Measurements from ENCODE around the gene ZDHHC3.
A peak's percentile ranks its signal among the peaks of the same experiment; 100 is the strongest.

The ZDHHC3 gene

DNA sequence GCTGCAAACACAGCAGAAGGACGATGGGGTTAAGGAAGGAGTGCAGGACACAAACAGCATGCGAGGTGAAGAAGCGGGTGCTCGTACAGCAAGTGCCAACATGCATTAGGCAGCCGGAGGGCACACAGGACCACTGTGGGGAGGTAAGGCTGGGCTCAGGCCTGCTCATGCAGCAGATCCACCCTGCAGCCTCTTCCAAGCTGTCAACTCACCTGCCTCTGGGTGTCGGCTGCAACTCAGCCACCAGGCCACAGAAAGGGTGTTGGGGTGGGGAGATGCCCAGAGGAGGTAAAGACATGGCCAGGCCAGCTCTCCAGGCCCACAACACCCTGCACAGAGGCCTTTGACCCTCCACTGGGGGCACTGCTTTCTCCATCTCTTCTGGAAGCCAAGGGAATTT lies 57.4 kb downstream of the ZDHHC3 start:
- H3K27ac ChIP-seq (replicated peaks): no peak overlapping the region
- H3K4me3 ChIP-seq (replicated peaks; ENCODE audit: insufficient read depth, low read length): no peak overlapping the region
- TF ChIP-seq GABPA (IDR thresholded peaks at IDR 0.05; ENCODE audit: low read depth) (no peak), POLR2AphosphoS5 (IDR thresholded peaks at IDR 0.05; ENCODE audit: low read depth) (no peak), SPI1 (IDR thresholded peaks at IDR 0.05; ENCODE audit: borderline replicate concordance, low read depth) (no peak)
- TF ChIP-seq, protein P1, sequence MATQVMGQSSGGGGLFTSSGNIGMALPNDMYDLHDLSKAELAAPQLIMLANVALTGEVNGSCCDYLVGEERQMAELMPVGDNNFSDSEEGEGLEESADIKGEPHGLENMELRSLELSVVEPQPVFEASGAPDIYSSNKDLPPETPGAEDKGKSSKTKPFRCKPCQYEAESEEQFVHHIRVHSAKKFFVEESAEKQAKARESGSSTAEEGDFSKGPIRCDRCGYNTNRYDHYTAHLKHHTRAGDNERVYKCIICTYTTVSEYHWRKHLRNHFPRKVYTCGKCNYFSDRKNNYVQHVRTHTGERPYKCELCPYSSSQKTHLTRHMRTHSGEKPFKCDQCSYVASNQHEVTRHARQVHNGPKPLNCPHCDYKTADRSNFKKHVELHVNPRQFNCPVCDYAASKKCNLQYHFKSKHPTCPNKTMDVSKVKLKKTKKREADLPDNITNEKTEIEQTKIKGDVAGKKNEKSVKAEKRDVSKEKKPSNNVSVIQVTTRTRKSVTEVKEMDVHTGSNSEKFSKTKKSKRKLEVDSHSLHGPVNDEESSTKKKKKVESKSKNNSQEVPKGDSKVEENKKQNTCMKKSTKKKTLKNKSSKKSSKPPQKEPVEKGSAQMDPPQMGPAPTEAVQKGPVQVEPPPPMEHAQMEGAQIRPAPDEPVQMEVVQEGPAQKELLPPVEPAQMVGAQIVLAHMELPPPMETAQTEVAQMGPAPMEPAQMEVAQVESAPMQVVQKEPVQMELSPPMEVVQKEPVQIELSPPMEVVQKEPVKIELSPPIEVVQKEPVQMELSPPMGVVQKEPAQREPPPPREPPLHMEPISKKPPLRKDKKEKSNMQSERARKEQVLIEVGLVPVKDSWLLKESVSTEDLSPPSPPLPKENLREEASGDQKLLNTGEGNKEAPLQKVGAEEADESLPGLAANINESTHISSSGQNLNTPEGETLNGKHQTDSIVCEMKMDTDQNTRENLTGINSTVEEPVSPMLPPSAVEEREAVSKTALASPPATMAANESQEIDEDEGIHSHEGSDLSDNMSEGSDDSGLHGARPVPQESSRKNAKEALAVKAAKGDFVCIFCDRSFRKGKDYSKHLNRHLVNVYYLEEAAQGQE (IDR thresholded peaks at IDR 0.05; ENCODE audit: insufficient replicate concordance, low read depth): no peak
- TF ChIP-seq, protein P2, sequence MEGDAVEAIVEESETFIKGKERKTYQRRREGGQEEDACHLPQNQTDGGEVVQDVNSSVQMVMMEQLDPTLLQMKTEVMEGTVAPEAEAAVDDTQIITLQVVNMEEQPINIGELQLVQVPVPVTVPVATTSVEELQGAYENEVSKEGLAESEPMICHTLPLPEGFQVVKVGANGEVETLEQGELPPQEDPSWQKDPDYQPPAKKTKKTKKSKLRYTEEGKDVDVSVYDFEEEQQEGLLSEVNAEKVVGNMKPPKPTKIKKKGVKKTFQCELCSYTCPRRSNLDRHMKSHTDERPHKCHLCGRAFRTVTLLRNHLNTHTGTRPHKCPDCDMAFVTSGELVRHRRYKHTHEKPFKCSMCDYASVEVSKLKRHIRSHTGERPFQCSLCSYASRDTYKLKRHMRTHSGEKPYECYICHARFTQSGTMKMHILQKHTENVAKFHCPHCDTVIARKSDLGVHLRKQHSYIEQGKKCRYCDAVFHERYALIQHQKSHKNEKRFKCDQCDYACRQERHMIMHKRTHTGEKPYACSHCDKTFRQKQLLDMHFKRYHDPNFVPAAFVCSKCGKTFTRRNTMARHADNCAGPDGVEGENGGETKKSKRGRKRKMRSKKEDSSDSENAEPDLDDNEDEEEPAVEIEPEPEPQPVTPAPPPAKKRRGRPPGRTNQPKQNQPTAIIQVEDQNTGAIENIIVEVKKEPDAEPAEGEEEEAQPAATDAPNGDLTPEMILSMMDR (IDR thresholded peaks at IDR 0.05; ENCODE audit: insufficient read depth, low read length): no peak
- DNase-seq (ENCODE audit: low read depth in 1 of 2, low spot score in 1 of 2): no peak
- no peaks in the 10 kb centered on the region for H3K27me3 ChIP-seq (ENCODE audit: insufficient read depth, poor library complexity, severe bottlenecking)

DNA sequence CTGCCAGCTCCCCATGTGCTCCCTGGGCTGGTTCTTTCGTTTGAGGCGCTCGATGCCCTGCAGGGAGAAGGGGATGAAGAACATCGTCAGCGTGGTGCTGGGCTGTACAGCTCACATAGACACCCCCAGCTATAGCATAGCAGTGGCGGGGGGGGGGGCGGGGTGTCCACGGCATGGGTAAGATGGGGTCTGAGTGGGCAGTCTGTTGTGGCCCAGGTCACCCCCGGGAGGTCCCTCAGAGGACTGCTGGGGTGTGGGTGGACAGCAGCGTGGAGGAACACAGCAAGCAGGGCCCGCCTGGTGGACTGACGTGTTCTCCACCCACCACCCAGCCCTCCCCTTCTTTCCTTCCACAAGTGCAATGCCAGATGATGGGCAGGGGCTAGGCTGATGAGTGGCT lies 57.9 kb downstream of the ZDHHC3 start:
- no peak for DNase-seq (ENCODE audit: low read depth in 1 of 2, low spot score in 1 of 2)
- Histone ChIP-seq H3K27me3 (ENCODE audit: insufficient read depth, poor library complexity, severe bottlenecking) (no peaks in the 10 kb centered on the region), H3K4me3 (replicated peaks; ENCODE audit: insufficient read depth, low read length) (no peak overlapping the region), H3K27ac (replicated peaks) (no peak overlapping the region)
- TF ChIP-seq GABPA (IDR thresholded peaks at IDR 0.05; ENCODE audit: low read depth) (no peak), SPI1 (IDR thresholded peaks at IDR 0.05; ENCODE audit: borderline replicate concordance, low read depth) (no peak), POLR2AphosphoS5 (IDR thresholded peaks at IDR 0.05; ENCODE audit: low read depth) (no peak)
- TF ChIP-seq, protein P2 (IDR thresholded peaks at IDR 0.05; ENCODE audit: insufficient read depth, low read length): no peak
- TF ChIP-seq, protein P1 (IDR thresholded peaks at IDR 0.05; ENCODE audit: insufficient replicate concordance, low read depth): no peak

DNA sequence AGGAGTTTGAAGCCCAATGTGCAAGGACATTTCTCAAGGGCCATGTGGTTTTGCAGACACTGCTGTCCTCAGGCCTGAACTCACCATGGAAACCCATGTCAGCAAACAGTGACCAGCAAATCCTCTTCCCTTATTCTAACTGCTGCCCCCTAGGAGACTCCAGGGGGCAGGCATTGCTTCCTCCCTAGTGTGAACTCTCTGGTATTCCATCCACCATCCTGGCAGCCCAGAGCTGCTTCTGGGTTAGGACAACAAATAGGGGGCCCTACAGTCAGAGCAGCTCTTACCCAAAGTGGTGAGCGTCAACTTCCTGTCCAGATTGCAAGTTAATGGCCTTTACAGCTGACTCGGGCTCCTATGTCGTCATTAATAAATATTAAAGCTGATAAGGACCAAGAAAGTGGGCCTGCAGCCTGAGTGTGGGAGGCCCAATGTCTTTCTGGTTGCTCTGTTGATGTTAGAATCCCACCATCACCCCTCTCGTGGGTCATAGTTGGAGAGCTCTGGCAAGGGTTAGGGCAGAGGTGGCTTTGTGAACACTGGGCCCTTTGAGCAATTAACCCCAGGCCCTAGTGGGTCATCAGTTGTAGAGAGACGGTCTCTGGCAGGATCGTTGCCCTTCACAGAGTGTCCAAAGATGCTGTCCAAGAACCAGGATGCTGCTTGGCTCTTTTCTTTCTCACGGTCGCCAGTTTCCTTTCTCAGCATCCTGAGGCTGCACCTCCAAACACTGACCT lies 60.1 kb downstream of the ZDHHC3 start:
- H3K4me3 ChIP-seq (replicated peaks; ENCODE audit: insufficient read depth, low read length): no peak overlapping the region
- TF ChIP-seq, protein P2 (IDR thresholded peaks at IDR 0.05; ENCODE audit: insufficient read depth, low read length): no peak
- TF ChIP-seq SPI1 (IDR thresholded peaks at IDR 0.05; ENCODE audit: borderline replicate concordance, low read depth) (no peak), GABPA (IDR thresholded peaks at IDR 0.05; ENCODE audit: low read depth) (no peak), POLR2AphosphoS5 (IDR thresholded peaks at IDR 0.05; ENCODE audit: low read depth) (no peak)
- TF ChIP-seq, protein P1 (IDR thresholded peaks at IDR 0.05; ENCODE audit: insufficient replicate concordance, low read depth): no peak
- no peaks in the 10 kb centered on the region for H3K27me3 ChIP-seq (ENCODE audit: insufficient read depth, poor library complexity, severe bottlenecking)
- no peak for DNase-seq (ENCODE audit: low read depth in 1 of 2, low spot score in 1 of 2)
- H3K27ac ChIP-seq (replicated peaks): peak overlapping the region; percentile 16; the same call in 1 of the 2 replicates
